ENCODE data around the gene DMRT1.

Gene DMRT1

GRCh38 chr9:841371-842209, at the start of gene DMRT1:
DMRT1 (plus strand) TSS chr9:841697; CDS start chr9:841839, 142 bp downstream.
- no peak for DNase-seq (ENCODE audit: low read depth)

GRCh38 chr9:792331-793260, 48.9 kb upstream of the DMRT1 start:
- no peak for DNase-seq (ENCODE audit: low read depth)

- no peak for DNase-seq (ENCODE audit: low read depth)
Measured at GRCh38 chr9:794386-794785, 47.1 kb upstream of the DMRT1 start.

GRCh38 chr9:795869-796268, 45.6 kb upstream of the DMRT1 start:
- no peak for DNase-seq (ENCODE audit: low read depth)

- DNase-seq (ENCODE audit: low read depth), result no peak
Measured at GRCh38 chr9:800591-801150, 40.8 kb upstream of the DMRT1 start.

GRCh38 chr9:801399-802071, 40.0 kb upstream of the DMRT1 start:
- DNase-seq (ENCODE audit: low read depth), result no peak

- no peak for DNase-seq (ENCODE audit: low read depth)
Measured at GRCh38 chr9:804026-804425, 37.5 kb upstream of the DMRT1 start.

GRCh38 chr9:805151-805550, 36.3 kb upstream of the DMRT1 start:
- no peak for DNase-seq (ENCODE audit: low read depth)

- no peak for DNase-seq (ENCODE audit: low read depth)
Measured at GRCh38 chr9:806285-807156, 35.0 kb upstream of the DMRT1 start.

- DNase-seq (ENCODE audit: low read depth), result no peak
Measured at GRCh38 chr9:811106-811531, 30.4 kb upstream of the DMRT1 start.

GRCh38 chr9:818958-819357, 22.5 kb upstream of the DMRT1 start:
- DNase-seq (ENCODE audit: low read depth), result no peak

GRCh38 chr9:826500-827280, 14.8 kb upstream of the DMRT1 start:
- no peak for DNase-seq (ENCODE audit: low read depth)

GRCh38 chr9:840343-840742, 1.2 kb upstream of the DMRT1 start:
- DNase-seq (ENCODE audit: low read depth), result no peak

- no peak for DNase-seq (ENCODE audit: low read depth)
Measured at GRCh38 chr9:842635-843426, 1.3 kb downstream of the DMRT1 start.

GRCh38 chr9:843427-843785, 1.9 kb downstream of the DMRT1 start:
- DNase-seq (ENCODE audit: low read depth), result no peak

GRCh38 chr9:846852-847251, 5.4 kb downstream of the DMRT1 start:
- DNase-seq (ENCODE audit: low read depth), result no peak

GRCh38 chr9:847505-847904, 6.0 kb downstream of the DMRT1 start:
- no peak for DNase-seq (ENCODE audit: low read depth)

GRCh38 chr9:849431-849830, 7.9 kb downstream of the DMRT1 start:
- no peak for DNase-seq (ENCODE audit: low read depth)

GRCh38 chr9:852539-852938, 11.0 kb downstream of the DMRT1 start:
- no peak for DNase-seq (ENCODE audit: low read depth)

GRCh38 chr9:859251-859650, 17.8 kb downstream of the DMRT1 start:
- no peak for DNase-seq (ENCODE audit: low read depth)
